GM19328 (cell line): ENCODE data around the gene SLCO3A1.

Experiments used
- ATAC-seq: cut with Tn5 transposase; IDR thresholded peaks from one replicate; pipeline ENCODE4 v1.9.1; 2021; ENCODE audit warnings: mild to moderate bottlenecking, moderate library complexity; ENCODE audit not compliant: unreplicated experiment

Gene SLCO3A1

DNA sequence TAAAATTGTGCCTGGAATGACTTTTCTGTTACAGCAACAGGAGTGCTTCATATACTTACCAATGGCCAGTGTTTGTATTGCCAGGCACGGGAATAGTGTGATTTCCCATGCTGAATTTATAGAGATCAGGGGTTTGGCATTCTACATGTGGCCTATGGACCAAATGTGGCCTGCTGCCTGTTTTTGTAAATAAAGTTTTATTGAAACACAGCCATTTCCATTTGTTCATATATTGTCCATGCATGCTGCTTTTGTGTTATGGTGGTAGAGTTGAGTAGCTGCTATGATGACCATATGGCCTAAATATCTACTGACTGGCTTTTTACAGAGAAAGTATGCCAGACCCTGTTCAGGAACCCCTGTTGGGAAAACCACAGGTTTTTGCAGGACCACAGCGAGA is 55.6 kb downstream of the SLCO3A1 start:
- no peak for ATAC-seq

DNA sequence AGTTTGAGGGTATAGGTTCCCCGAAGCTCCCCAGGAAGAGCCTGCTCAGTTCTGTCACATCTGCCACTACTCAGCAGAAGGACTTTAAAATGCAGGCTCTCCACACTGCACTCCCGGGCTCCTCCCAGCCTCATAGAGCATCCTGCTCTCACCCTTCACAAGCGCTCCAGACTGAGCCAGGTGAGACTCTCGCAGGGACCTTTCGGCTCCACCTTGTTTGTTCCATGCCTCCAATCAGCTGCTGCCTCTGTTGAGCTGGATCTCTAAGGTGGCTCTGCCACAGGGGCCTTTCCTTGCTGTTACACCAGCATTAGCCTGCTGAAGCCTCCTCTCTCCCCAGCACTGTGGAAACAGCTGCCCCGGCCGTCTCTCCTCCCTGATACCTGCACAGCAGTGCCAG is 56.1 kb downstream of the SLCO3A1 start:
- ATAC-seq, result no peak

DNA sequence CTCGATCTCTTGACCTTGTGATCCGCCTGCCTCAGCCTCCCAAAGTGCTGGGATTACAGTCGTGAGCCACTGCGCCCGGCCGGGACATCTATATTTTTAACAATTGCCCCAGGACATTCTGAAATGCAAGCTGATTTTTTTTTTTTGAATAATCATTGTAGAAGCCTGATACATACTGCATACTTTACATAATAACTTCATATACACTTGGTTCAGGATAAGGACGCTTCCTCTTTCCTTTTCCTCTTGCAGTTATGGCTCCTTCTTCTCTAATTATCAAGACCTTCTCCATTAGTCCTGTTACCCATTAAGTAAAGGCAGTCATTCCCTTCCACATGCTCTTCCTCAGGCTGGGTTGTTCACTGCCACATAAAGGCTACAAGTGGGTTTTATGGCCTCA is 58.3 kb downstream of the SLCO3A1 start:
- no peak for ATAC-seq

DNA sequence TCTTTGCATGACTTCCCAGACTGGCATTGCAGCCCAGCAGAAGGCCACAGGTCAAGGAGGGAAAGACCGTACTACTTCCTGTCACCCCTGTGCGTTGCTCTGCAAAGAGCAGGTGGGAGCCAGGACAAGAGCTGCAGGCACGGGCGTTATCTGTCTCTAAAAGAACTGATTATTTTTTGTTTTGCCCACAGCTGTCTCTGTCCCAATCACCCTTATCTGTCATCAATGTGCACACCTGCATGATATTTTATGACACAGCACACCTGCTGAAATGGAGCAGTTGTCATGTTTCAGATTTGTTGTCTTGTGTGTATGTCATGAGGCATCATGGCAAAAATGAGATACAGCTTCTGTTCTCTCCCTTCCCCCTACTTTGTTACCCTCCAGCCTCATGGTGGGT is 58.8 kb downstream of the SLCO3A1 start:
- no peak for ATAC-seq

DNA sequence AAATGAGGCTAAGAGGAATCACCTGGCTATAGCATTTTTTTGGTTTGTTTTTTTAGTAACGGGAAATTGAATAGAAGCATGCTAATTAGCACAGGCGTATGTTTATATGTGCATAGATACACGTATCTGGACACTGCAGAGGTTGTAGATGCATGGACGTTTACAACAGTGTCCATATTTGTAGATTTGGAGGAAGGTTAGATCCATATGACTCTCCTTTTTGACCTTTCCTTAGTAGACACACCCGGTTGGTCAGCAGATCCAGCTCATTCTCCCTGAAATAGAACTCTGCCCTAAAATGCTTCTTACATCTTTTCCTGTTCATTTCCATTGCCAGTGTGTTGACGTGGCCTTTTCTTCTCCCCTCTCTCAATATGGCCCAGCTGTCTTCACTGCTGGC is 60.1 kb downstream of the SLCO3A1 start:
- no peak for ATAC-seq

DNA sequence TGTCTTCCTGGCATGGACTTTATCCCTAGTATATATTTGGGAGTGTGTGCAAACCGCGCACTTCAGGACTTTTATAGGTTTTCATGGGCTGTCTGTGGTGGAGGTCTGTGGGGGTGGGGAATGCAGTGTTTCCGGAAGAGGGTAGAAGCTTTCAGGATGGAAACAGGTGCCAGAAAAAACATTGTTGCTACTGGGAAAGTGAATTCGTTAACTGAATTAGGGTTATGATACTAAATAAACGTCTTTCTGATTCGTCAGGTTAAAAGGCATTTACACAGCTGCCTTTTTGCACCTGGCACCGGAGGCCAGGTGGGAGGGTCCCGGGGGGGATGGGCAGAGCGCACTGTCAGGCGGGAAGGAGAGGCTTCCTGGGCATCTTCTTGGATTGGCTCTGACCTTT is 62.1 kb downstream of the SLCO3A1 start:
- no peak for ATAC-seq

DNA sequence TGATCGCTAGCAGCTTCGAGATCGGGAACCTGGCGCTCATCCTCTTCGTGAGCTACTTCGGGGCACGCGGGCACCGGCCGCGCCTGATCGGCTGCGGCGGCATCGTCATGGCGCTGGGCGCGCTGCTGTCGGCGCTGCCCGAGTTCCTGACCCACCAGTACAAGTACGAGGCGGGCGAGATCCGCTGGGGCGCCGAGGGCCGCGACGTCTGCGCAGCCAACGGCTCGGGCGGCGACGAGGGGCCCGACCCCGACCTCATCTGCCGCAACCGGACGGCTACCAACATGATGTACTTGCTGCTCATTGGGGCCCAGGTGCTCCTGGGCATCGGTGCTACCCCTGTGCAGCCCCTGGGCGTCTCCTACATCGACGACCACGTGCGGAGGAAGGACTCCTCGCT is 62.5 kb downstream of the SLCO3A1 start:
- ATAC-seq, result no peak

DNA sequence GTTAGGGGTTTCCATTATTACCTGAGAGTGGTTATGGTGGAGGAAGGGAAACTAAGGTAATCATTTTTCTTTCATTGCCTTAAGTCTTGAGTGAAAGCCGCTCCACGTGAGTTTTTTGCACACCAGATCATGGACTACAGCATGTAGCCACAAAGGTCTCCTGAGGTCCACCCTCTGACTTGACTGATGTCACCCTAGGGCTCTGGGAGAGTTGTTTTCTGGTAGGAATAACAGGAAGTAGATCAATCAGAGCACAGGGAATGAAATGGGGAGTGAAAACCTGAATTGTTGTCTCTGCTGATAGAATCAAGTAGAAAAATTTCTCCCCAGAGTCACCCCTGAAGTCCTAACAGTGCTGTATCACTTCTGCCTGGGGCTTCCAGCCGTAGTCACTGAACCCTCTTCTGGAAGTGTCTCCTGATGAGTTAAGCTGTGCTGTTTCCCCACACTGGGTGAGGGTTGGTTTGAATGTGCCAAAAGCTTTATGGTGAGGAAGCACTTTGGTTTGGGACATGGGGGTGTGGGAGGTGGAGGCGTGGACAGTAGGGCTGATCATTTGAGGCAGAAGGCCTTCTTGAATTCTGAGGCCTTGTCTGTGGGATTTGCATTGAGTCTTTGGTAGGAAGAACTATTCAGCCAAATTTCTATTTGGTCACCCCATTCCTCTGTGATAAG is 64.3 kb downstream of the SLCO3A1 start:
- ATAC-seq, result no peak

DNA sequence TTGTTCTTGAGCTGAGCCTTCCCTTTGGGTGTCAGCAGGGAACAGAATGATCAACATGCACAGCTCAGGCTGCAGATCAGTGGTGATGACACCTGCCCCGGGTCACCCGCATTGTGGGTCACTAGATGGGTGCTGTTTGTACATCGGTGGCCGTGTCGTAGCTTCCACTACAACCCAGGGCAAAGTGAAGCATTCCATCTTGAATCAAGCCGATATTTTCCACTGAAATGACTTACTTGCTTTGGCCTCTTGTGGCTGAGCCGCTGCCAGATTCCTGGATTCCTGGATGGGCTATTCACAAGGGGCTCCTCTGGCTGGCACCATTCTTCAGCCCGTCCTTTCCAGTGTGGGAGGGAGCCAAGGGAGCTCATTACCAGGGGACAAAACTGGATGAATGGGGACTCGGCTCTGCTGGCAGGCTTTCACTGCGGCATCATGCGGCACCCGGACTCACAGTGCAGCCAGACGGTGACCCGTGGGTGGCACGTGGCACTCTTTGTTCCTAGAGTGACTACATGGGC is 65.6 kb downstream of the SLCO3A1 start:
- no peak for ATAC-seq

DNA sequence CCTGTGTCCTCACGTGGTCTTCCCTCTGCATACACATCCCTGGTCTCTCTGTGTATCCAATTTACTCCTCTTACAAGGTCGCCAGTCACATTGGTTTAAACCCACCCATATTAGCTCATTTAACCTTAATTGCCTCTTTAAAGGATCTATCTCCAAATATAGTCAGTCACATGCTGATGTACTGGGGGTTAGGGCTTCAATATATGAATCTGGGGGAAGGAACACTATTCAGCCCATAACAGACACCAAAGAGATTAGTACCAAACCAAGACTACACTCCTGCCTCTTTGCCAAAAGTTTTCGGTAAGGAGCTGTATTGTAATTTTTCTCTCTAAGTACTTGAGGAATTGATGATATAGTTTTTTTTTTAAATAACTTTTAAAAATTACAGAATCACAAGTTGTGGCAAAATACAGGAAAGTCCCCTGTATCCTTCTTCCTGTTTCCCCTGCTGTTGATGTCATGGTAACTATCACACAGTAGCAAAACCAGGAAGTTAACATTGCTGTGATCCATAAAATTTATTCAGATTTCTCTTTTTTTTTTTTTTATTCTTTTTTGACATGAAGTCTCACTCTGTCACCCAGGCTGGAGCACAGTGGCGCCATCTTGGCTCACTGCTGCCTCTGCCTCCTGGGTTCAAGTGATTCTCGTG is 67.8 kb downstream of the SLCO3A1 start:
- no peak for ATAC-seq

DNA sequence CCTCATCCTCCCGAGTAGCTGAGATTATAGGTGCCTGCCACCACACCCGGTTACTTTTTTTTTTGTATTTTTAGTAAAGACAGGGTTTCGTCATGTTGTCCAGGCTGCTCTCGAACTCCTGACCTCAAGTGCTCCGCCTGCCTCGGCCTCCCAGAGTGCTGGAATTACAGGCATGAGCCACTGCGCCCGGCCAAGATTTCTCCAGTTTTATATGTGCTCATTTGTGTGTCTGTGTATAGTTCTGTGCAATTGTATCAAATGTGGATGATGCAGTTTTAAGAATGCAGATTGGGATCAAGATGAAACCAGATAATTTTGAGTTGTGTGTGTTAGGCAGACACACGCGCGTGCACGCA is 68.3 kb downstream of the SLCO3A1 start:
- no peak for ATAC-seq

DNA sequence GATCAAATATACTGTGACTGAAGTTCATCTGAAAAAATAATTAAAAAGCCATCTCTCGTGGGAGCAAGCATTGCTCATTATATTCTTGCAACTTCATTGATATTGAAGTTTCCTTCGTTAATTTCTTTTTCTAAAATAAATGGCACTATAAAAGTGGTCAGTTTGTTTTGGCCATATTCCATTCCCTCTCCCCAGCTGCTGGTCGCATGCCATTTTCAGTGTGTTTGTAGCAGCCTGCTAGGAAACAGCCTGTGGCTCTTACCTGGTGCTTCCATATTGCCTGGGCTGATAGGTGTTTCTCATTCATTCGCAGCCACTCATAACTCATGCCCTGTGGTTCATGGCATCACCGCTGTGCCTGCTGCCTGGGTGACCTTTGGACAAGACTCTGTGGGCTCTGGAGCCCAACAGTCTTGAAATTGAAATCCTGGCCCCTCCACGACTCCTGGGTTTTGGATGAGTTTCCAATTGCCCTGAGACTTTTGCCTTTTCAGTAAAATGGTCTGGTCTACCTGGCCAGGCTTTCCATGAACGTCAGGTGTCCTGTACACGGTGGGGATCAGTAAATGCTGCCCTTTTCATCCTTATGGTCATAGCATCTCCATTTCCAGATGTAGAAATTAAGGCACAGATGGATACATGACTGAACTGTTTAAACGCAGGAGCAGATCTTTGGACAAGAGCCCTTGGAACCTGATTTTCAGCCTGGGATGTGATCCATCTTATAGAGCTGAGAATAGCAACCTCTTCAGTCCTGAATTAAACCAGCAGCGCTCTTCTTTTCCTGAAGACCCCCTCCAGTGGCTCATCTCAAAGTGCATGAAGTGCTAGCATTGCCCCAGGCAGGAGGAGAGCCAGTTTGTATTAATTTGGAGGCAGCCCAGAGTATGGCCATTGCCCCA is 69.4 kb downstream of the SLCO3A1 start:
- ATAC-seq, result no peak

DNA sequence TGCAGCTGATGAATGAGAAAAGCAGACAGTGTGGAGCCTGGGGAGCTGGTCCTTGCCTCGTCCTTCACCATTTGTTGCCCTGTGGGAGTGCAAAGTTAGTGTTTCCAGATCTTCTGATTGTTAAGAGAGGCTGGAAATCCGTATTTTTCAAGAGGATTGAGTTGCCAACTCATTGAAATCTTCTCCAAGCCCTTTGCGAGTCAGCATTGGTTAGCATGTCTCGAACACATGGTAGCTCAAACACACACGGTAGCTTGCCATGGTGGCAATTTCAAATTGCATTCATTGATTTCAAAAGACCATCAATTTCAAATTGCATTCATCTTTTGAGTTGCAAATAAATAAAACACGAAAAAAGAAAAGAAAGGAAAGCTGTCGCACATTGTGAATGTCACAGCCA is 70.7 kb downstream of the SLCO3A1 start:
- ATAC-seq, result no peak

DNA sequence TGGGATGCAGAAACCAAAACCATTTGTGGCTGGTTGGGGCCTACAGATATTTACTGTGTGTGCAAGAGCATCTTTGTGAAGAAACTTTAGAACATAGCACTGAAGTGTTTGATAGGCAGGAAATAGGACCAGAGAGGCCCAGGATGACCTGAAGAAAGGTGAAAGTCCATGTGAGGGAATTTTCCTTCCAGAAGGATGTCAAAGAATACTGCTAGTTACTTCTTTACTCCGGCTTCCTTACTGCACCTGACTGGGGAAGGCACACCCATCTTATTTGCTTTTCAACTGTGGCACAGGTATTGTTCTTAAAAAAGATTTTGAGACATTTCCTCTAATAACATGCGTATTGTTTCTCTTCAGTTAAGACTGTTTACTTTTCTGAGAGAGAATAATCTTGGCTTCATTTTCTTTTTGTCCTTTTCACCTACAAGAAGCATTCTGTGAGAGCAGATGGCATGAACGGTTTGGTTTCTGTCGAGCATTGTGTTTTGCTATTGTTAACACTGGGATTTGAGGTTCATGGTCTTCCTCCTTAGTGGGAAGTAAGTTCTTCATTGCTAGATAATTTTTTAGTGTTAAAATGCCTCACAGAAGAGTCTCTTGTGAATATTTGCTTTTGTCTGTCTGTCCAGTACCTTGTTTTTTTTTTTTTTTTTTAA is 71.5 kb downstream of the SLCO3A1 start:
- ATAC-seq, result no peak

DNA sequence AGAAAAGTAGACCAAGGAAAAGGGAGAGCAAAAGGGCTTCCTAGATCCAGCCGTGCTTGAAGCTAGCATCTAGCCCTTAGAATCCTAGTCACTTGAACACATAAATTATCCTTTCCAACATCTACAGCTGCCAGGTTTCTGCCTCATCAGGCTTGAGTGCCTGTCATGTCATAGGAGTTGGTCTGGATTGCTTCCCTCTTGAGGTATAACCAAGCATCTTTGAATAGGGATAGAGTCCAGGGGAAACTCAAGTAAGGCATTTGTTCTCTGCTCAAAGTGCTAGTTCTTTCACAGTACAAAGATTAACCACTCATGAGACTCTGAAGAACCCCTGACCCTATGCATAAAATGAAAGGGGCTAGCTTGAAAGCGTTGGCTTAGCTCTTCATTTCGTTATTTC is 72.3 kb downstream of the SLCO3A1 start:
- ATAC-seq, result no peak

DNA sequence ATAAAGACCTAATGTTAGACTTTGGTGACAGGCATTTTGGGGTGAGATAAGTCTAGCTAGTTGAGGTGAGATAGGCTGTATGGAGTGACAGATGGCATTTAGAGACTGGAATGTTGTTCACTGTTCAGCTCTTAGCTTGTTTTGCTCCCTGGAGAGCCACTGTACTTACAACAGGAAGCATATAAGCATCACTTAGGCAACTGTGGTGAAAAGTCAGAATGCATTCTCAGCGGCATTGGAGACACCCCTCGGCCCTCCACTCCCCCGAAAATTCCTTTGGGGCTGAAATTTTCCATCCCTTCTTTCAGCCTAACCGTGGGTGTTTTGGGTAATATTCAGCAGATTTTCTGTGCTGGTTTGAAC is 73.4 kb downstream of the SLCO3A1 start:
- no peak for ATAC-seq

DNA sequence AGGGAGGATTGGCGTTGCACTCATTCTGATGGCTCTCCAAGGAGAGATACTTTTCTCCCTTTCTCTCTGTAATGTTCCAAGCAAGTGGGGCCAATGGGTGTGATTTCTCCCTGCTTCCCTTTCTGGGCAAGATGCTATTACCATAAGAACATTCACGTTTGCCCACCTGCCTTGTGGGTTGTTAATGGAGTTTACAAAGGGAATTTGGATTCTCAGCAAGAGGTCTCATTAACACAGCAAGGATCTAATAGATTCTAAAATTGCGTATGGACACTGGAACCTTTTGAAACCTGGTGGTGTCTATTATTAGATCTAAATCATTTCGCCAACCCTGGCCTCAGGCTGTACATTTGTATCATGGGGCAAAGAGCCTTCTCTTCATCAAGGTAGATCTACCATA is 74.1 kb downstream of the SLCO3A1 start:
- no peak for ATAC-seq

DNA sequence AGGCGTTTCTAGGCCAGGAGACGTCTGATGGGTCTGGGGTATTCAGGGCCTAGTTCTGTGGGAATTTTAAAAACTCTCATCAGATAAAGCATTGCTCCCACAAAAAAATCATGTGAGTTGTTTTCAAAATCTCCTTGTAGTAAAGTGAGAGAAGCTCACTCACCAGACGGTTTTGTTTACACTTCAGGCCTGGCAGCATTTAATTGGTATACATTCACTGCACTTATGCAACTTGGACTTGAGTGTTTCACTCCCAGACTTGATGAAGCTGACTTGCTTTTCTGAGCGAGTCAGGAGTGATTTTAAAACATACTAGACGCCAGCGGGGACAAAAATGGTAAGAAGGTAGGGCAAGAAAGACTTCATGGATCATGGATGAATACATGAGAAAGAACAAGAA is 75.2 kb downstream of the SLCO3A1 start:
- no peak for ATAC-seq

DNA sequence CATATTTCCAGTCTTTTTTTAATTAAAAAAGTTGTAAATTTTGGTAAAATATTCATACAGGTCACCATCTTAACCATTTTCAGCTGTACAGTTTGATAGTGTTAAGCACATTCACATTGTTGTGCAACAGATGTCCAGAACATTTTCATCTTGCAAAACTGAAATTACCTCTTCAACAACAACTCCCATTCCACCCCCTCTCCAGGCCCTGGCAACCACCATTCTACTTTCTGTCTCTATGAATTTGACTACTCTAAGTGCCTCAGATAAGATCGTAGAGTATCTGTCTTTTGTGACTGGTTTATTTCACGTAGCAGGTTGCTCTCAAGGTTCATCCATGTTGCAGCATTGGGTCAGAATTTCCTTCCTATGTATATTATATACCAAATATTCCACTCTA is 76.0 kb downstream of the SLCO3A1 start:
- no peak for ATAC-seq

DNA sequence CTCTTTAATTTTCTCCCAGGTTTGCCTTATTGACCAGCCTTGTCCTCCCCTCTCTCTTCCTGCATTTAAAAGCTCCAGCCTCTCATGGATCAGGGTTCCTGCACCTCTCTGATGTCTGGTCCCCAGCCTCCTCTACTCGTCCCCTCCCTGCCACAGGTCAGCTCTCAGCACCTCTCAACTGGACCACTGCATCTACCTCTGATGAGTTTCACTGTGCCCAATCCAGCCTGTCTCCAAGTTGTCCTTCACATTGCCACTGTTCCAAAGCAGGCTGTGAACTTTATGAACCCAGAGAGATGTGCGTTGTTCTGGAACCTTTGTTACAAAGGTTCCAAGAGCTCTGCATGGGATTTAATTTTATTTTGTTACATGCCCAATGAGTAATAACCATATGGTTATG is 76.6 kb downstream of the SLCO3A1 start:
- no peak for ATAC-seq

DNA sequence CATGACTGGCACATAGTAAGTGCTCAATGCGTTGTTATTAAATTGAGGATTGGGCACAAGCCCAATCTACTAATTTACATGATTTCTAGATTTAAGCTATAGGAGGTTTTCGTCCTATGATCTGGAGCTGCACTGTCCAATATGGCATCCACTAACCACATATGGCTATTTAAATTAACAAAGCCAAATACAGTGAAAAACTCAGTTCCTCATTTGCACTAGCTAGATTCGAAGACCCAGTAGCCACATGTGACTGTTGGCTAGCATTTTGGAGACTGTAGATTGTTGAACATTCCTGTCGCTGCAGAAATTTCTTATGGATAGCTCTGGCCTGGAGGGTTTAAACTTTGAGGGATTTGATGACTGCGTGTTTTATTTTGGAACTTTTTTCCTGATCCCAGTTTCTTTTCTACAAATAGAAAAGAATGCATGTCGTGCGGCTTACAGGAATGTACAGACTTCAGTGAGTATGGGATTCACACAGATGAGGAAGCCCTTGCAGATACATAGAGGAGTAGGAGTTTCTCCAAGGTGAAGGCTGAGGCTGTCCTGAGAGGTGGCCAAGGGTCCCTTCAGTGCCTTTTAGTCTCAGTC is 82.8 kb downstream of the SLCO3A1 start:
- no peak for ATAC-seq
